GM19035 (cell line): ENCODE data around the gene CLBA1.
"Not testable (repeated sequence)": the region's sequence is repeated elsewhere in the genome, so short reads cannot be mapped to it uniquely, and the experiment has no call there.

Source experiments
- ATAC-seq: cut with Tn5 transposase; IDR thresholded peaks from one replicate; pipeline ENCODE4 v1.9.1; 2021; ENCODE audit not compliant: unreplicated experiment

CLBA1 gene

GRCh38 chr14:104985675-104986486, at the start of gene CLBA1:
Gene CLBA1, plus strand, starts transcription at chr14:104985788. Its CDS starts 644 bp downstream, at chr14:104986432.
- peak; percentile 91 for ATAC-seq

DNA sequence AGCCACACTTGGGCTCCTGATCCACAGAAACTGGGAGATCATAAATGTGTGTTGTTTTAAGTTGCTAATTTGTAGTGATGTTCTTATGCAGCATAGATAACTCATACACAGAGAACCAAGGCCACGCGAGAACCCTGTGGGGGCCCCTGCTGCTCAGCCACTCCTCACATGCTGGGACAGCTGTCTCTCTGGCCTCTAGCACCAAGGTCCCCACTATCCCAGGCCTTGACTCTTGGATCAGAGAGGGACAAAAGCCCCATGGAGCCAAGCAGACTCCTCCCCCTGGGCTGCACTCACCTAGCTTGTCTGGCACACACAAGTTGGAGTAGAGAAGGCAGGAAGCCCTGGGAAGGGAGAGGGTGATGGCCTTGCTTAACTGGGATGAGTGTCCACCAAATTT, 49.6 kb upstream of the CLBA1 start:
- no peak for ATAC-seq

GRCh38 chr14:104936361-104937155, 49.0 kb upstream of the CLBA1 start:
- ATAC-seq, result no peak

DNA sequence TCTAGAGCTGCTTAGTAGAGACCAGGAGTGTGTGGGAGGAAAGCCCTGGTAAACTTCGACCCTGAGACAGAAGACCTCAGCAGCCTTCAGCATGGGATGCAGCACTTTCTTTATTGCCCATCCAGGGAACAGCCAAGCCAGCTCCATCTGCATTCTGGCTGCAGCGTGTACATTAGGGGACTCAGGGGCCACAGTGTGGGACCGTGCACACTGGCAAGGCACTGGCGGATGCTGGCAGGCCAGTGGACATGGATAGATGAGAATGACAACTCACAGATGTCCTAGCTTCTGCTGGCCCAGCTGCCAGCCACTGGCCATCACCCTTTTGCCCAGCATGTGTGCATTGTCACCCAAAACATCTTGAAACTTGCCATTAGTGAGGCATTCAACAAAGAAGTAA, 48.4 kb upstream of the CLBA1 start:
- no peak for ATAC-seq

DNA sequence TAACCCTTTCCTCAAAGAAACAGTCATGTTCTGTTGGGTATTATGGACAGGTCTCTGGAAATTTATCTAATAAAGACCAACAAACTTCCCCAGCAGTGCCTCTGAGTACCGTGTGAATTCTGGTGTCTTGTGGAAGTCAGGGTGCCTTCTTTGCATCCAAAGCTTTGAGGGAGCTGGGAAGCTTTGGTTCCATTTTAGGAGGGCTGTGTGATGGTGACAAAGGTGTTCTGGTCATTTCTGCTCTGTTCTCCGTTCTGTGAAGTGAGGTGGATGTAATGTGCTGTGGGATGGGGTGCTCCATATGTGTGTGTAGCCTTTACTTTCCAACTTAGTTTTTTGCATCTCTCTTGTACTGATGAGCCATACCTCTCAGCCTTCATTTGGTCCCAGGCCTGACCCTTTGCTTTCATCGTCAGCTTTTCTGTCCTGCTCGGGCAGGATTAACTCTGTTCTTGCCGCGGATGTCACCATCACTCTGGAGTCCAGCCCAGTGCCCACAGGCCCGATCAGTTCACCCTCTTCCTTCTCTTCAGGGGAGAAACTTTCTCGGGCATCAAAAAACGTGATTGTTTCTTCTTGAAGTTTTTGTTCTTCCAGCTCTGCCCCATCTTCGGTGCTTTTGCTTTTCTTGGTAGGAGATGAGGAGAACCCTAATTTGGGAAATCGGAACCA, 47.8 kb upstream of the CLBA1 start:
- ATAC-seq, result no peak

DNA sequence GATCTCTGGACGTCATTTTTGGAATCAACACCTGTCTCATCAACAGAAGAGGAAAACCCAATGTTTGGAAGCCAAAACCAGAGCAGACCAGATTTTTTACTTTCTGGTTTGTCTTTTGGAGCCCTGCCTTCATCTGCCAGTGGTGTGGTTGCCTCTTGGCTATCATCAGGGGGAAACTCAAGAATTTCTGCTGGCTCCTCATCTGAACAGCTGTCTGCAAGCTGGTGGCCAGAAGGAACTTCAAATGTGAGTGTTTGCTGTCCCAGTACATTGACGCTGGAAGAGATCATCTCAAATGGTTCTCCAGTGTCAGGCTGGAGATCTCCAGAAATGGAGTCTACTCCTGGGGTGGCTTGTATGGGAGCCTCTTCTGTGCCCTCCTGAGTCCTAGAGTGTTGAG, 47.2 kb upstream of the CLBA1 start:
- ATAC-seq, result no peak

DNA sequence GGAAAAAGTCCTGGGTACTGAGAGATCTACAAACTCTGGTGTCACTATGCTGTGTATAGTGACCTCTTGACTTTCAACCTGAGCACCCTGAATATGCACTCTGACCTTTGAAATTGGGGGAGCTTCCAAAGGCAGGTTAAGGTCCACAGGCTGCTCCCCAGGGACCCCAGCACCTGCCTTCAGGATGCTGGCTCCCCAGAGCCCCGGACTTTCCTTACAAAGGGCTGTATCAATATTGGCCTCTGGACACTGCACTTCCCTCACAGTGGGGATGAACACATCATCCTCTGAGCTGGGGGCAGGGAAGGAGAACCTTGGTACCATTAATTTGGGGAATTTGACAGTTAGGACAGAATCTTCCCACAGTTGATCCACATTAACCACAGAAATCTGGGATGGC, 46.6 kb upstream of the CLBA1 start:
- ATAC-seq, result no peak

- ATAC-seq, result no peak
Observed at GRCh38 chr14:104939666-104940410, 45.8 kb upstream of the CLBA1 start.

DNA sequence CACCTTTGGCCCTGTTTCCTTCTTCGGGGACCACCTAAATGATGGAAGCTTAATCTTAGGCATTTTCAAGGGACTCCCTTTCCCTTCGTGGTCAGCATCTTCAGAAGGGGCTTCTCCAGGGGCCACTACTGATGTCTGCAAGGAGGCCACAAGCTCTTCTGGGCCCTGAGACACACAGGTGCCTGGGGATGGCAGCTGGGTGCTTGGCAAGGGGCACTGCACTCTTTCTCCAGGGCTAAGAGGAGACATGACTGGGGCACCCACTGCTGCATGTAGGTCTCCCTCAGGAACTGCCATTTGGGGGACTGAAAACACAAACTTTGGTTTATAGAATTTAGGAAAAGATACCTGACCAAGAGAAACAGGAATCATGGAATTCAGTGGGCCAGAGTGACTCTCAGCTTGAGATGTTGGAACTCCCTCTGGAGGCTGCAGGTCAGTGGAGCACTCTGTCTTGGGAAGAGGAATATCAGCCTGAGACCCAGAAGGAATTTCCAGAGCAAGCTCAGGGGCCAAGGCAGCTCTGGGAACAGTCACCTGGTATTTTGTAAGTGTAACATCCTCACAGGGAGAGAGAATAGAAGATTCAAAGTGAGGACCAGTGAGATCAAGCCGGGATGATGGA, 45.0 kb upstream of the CLBA1 start:
- no peak for ATAC-seq

DNA sequence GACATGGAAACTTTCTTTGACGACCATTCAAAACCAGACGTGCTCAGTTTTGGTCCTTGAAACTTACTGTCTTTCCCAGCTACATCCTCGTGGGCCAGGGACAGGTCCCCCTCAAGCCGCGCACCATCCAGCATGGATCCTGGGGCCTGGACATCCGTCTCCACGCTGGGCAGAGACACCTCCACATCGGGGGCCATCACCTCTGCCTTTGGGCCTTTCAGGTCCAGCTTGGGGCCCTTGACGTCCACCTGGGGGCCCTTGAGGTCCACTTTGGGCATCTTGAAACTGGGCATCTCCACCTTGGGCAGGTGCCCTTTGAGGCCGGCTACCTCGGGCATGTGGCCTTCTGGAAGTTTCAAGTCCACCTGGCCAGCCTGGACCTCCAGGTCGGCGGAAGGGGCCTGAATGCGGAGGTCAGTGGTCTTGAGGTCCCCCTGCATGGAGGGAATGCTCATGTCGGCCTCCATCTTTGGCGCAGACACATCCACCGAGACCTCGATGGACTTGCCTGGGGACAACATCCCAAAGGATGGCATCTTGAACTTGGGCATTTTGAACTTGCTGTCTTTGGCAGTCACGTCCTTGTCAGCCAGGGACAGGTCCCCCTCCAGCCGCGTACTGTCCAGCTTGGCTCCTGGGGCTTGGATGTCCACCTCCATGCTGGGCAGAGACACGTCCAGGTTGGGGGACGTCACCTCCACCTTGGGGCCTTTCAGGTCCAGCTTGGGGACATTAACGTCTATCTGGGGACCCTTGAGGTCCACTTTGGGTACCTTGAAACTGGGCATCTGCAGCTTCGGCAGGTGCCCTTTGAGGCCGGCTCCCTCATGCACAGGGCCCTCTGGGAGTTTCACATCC, 43.9 kb upstream of the CLBA1 start:
- ATAC-seq, result no peak

- no peak for ATAC-seq
Observed at GRCh38 chr14:104942586-104942985, 43.0 kb upstream of the CLBA1 start.

DNA sequence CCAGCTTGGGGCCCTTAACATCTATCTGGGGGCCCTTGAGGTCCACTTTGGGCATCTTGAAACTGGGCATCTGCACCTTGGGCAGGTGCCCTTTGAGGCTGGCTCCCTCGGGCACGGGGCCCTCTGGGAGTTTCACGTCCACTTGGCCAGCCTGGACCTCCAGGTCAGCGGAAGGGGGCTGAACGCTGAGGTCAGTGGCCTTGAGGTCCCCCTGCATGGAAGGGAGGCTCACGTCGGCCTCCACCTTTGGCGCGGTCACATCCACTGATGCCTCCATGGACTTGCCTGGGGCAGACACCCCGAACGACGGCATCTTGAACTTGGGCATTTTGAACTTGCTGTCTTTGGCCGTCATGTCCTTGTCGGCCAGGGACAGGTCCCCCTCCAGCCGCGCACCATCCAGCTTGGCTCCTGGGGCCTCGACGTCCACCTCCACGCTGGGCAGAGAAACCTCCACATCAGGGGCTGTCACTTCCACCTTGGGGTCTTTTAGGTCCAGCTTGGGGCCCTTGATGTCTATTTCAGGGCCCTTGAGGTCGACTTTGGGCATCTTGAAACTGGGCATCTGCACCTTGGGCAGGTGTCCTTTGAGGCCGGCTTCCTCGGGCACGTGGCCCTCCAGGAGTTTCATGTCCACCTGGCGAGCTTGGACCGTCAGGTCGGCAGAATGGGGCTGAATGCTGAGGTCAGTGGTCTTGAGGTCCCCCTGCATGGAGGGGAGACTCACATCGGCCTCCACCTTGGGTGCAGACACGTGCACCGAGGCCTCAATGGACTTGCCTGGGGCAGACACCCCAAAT, 42.2 kb upstream of the CLBA1 start:
- not testable (repeated sequence) for ATAC-seq

DNA sequence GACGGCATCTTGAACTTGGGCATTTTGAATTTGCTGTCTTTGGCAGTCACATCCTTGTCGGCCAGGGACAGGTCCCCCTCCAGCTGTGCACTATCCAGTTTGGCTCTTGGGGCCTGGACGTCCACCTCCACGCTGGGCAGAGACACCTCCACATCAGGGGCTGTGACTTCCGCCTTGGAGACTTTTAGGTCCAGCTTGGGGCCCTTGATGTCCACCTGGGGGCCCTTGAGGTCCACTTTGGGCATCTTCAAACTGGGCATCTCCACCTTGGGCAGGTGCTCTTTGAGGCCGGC, 41.6 kb upstream of the CLBA1 start:
- not testable (repeated sequence) for ATAC-seq

GRCh38 chr14:104944436-104945205, 41.0 kb upstream of the CLBA1 start:
- ATAC-seq, result not testable (repeated sequence)

DNA sequence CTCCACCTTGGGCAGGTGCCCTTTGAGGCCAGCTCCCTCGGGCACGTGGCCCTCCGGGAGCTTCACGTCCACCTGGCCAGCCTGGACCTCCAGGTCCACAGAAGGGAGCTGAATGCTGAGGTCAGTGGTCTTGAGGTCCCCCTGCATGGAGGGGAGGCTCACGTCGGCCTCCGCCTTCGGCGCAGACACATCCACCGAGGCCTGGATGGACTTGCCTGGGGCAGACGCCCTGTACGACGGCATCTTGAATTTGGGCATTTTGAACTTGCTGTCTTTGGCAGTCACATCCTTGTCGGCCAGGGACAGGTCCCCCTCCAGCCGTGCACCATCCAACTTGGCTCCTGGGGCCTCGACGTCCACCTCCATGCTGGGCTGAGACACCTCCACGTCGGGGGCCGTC, 40.3 kb upstream of the CLBA1 start:
- ATAC-seq, result not testable (repeated sequence)

GRCh38 chr14:104945986-104946965, 39.3 kb upstream of the CLBA1 start:
- not testable (repeated sequence) for ATAC-seq

- not testable (repeated sequence) for ATAC-seq
Observed at GRCh38 chr14:104947201-104947600, 38.4 kb upstream of the CLBA1 start.
